Left lung (tissue), 10 donors: ENCODE results near the gene WDR41. TPM values are rescaled to one million over a fixed set of nuclear protein-coding genes. Genes with fewer than 3 reads are reported as not detected.
"Not testable (repeated sequence)": the region's sequence is repeated elsewhere in the genome, so short reads cannot be mapped to it uniquely, and the experiment has no call there.

Experiments
- ATAC-seq: fragments of 200-7000 bp; cut with Tn5 transposase; one replicate; pipeline ENCODE4 v1.9.1; 2020; ENCODE audit warnings: moderate library complexity
- DNase-seq, 4 donors: peaks; one replicate each; pipeline ENCODE4 v3.0.0-alpha.2; 2013 to 2020
- H3K27ac ChIP-seq, 2 donors: fragments of 200-600 bp; sonication (generic) in 1 of 2; one replicate each; pipeline versions ENCODE4 v1.5.0 to v1.8.0; 2020 to 2021
- H3K27me3 ChIP-seq, 2 donors: fragments of 200-600 bp; sonication (generic) in 1 of 2; one replicate each; pipeline versions ENCODE4 v1.5.0 to v1.8.0; 2020 to 2021
- H3K36me3 ChIP-seq, 2 donors: fragments of 200-600 bp; sonication (generic) in 1 of 2; one replicate each; pipeline versions ENCODE4 v1.5.0 to v1.8.0; 2020 to 2021
- H3K4me1 ChIP-seq, 2 donors: fragments of 200-600 bp; one replicate each; pipeline ENCODE4 v1.8.0; 2021
- H3K4me3 ChIP-seq, 2 donors: fragments of 200-600 bp; sonication (generic) in 1 of 2; one replicate each; pipeline versions ENCODE4 v1.5.0 to v1.8.0; 2020 to 2021; ENCODE audit warnings: mild to moderate bottlenecking in 1 of 2
- H3K9me3 ChIP-seq, 2 donors: fragments of 200-600 bp; sonication (generic) in 1 of 2; one replicate each; pipeline versions ENCODE4 v1.5.0 to v1.8.0; 2020 to 2021
- intact Hi-C, 2 donors: fragments of 100-400 bp; cut with DNase I; formaldehyde crosslinking; loops; one replicate each; pipeline versions ENCODE4 v1.11.2 to v1.14.2; 2022
- polyA plus RNA-seq, 6 donors: library from polyadenylated mRNA; unstranded; fragments of 120-200 nt; gene quantifications; one replicate each; pipeline ENCODE4 v1.2.1, GENCODE V29; 2013; ENCODE audit not compliant: insufficient read length in 6 of 6
- total RNA-seq, 2 donors: library from RNA; stranded (reverse); fragmentation: NEBNext Ultra II Directional; extraction: Animal tissue kit (Norgen Biotek cat#: 25700); gene quantifications; one replicate each; pipeline ENCODE4 v1.2.1, GENCODE V29; 2021
- TF ChIP-seq, protein P1 (sequence below), 2 donors: fragments of 200-600 bp; sonication (generic) in 1 of 2; IDR thresholded peaks; one replicate each; pipeline versions ENCODE4 v1.5.0 to v1.8.0; 2021; ENCODE audit warnings: antibody characterized with exemption in 2 of 2
- donor health status: DM: no; HTN: yes; CAD: no.
- donor health status: DM: no; HTN: no; CAD: no.

The WDR41 gene
- total and polyA plus RNA-seq, 8 donors, result 43.6 to 74.0 (median 66.8) TPM

DNA sequence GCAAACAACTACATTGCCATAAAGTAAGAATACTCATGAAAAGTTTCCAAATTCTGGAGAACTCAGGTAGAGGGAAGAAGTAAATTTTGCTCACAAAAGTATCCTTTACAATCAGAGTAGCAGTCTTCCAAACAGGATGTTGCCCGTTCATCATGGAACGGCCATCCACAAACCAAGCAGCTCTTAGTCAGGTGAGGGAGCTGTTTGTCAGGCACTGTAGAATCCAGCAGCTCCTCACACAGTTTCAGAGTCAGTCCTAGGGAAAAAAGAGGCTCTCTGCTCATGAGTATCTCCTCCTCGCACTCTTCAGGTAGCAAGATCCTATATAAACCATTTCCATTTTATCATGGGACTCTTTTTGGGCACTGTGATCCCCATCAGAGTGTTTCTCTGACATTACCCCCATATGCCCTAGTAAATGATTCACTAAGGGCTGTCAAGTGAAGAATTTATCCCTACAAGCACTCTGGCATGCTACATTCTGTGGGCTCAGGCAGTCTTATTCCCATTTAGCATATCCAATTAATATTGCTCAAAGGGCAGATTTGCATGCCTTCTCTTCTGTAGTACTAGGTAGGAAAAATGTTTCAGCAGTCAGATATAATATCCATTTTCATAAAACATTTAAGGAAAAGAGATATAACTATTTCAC lies 97.9 kb downstream of the WDR41 start:
- DNase-seq, result no peak
- H3K27me3 ChIP-seq, result no peaks in the 10 kb centered on the region

GRCh38 chr5:77391240-77391765 lies 100.8 kb downstream of the WDR41 start:
- no peak overlapping the region for H3K4me3 ChIP-seq
- ATAC-seq, result no peak
- H3K9me3 ChIP-seq, result no peaks in the 10 kb centered on the region
- H3K4me1 ChIP-seq, result no peaks in the 10 kb centered on the region
- H3K27me3 ChIP-seq, result no peaks in the 10 kb centered on the region
- TF ChIP-seq, protein P1, sequence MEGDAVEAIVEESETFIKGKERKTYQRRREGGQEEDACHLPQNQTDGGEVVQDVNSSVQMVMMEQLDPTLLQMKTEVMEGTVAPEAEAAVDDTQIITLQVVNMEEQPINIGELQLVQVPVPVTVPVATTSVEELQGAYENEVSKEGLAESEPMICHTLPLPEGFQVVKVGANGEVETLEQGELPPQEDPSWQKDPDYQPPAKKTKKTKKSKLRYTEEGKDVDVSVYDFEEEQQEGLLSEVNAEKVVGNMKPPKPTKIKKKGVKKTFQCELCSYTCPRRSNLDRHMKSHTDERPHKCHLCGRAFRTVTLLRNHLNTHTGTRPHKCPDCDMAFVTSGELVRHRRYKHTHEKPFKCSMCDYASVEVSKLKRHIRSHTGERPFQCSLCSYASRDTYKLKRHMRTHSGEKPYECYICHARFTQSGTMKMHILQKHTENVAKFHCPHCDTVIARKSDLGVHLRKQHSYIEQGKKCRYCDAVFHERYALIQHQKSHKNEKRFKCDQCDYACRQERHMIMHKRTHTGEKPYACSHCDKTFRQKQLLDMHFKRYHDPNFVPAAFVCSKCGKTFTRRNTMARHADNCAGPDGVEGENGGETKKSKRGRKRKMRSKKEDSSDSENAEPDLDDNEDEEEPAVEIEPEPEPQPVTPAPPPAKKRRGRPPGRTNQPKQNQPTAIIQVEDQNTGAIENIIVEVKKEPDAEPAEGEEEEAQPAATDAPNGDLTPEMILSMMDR (IDR thresholded peaks at IDR 0.05), result no peak
- intact Hi-C loops, result no loop called here
- no peak for DNase-seq
- no peak overlapping the region for H3K27ac ChIP-seq
- H3K36me3 ChIP-seq, result no peaks in the 10 kb centered on the region

More for the DNA sequence above, 97.9 kb downstream of the WDR41 start:
- Histone ChIP-seq H3K36me3 (no peaks in the 10 kb centered on the region), H3K9me3 (no peaks in the 10 kb centered on the region), H3K27ac (no peak overlapping the region), H3K4me1 (no peaks in the 10 kb centered on the region), H3K4me3 (no peak overlapping the region)
- intact Hi-C loops, result no loop called here
- ATAC-seq, result no peak
- TF ChIP-seq, protein P1 (IDR thresholded peaks at IDR 0.05), result no peak

DNA sequence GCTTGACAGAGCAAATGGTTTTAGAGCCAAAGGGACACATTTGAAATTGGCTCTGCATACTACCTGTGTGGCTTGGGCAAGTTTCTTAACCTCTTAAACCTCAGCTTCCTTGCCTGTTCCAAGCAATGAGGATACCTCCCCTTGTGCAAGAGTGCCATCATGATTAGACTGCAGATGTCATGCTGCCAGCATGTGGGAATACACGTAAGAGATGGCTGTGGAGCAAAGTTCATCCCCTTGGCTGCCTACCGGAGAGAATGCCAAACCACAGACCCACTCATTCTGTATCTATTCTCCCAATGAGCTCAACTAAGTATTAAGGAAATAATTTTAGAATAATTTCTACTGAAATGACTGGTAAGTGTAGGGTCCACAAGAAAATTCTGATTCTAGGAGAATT lies 101.3 kb downstream of the WDR41 start:
- TF ChIP-seq, protein P1 (IDR thresholded peaks at IDR 0.05), result no peak
- intact Hi-C loops, result no loop called here
- no peak overlapping the region for H3K27ac ChIP-seq

DNA sequence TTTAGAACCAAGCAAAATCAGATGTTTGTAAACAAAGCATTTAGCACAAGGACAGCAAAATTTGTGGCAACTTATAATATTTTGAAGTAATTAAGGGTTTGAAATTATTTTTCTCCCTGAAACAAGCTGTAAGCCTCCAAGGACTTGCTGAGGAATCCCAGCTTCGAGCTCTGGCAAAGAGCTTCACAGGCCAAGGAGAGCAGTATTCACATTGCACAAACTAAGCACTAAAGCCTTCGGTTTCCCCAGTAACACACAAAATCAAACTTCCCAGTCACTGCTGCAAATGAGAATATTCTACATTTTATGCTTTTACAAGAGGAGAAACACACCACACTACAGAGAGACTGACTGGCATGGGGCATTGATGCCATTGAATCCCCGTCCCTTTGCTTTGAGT lies 101.9 kb downstream of the WDR41 start:
- DNase-seq, result no peak
- H3K9me3 ChIP-seq, result no peaks in the 10 kb centered on the region
- no peak overlapping the region for H3K4me3 ChIP-seq
- intact Hi-C loops, result no loop called here
- H3K4me1 ChIP-seq, result no peaks in the 10 kb centered on the region
- no peaks in the 10 kb centered on the region for H3K36me3 ChIP-seq
- no peaks in the 10 kb centered on the region for H3K27me3 ChIP-seq
- ATAC-seq, result peak; percentile 18
- TF ChIP-seq, protein P1 (IDR thresholded peaks at IDR 0.05), result no peak
- H3K27ac ChIP-seq, result no peak overlapping the region

More for the DNA sequence above, 101.3 kb downstream of the WDR41 start:
- Histone ChIP-seq H3K4me3 (no peak overlapping the region), H3K36me3 (no peaks in the 10 kb centered on the region), H3K27me3 (no peaks in the 10 kb centered on the region), H3K4me1 (no peaks in the 10 kb centered on the region), H3K9me3 (no peaks in the 10 kb centered on the region)
- no peak for ATAC-seq
- no peak for DNase-seq

DNA sequence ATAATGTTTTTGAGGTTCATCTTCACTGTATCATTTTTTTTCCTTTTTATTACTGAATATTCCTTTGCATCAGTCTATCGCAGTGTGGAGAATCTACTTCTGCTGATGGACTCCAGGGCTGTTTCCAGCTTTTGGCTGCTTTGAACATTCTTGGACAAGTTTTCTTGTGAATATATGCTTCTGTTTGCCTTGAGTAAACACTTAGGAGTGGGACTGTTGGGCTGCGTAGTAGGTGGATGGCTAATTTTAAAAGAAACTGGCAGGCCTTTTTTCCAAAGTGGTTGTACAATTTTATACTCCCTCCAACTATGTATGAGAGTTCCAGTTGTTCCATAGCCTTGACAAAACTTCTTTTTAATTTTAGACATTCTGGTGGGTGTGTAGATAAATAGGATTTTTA lies 102.4 kb downstream of the WDR41 start:
- Histone ChIP-seq H3K4me3 (no peak overlapping the region), H3K9me3 (no peaks in the 10 kb centered on the region), H3K4me1 (no peaks in the 10 kb centered on the region), H3K27ac (no peak overlapping the region), H3K27me3 (no peaks in the 10 kb centered on the region), H3K36me3 (no peaks in the 10 kb centered on the region)
- intact Hi-C loops, result no loop called here
- ATAC-seq (peak; percentile 92), DNase-seq (no peak)
- TF ChIP-seq, protein P1 (IDR thresholded peaks at IDR 0.05), result no peak

- H3K27ac ChIP-seq, H3K36me3 ChIP-seq, H3K4me3 ChIP-seq, H3K4me1 ChIP-seq, H3K27me3 ChIP-seq, intact Hi-C loops, ATAC-seq, H3K9me3 ChIP-seq, DNase-seq: not testable (repeated sequence)
These were observed 105.8 kb downstream of the WDR41 start for GRCh38 chr5:77386340-77386739.

DNA sequence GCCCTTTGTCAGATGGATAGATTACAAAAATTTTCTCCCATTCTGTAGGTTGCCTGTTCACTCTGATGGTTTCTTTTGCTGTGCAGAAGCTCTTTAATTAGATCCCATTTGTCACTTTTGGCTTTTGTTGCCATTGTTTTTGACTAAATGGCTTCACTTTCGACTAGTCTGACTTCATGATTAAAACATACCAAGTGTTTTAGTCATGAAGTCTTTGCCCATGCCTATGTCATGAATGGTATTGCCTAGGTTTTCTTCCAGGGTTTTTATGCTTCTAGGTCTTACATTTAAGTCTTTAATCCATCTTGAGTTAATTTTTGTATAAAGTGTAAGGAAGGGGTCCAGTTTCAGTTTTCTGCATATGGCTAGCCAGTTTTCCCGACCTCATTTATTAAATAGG lies 108.8 kb downstream of the WDR41 start:
- H3K9me3 ChIP-seq, H3K4me3 ChIP-seq, ATAC-seq, H3K27ac ChIP-seq, H3K4me1 ChIP-seq, DNase-seq, H3K36me3 ChIP-seq, H3K27me3 ChIP-seq, intact Hi-C loops: not testable (repeated sequence)
